ENCODE measurements around the gene SCG5.

GRCh38 chr15:32646291-32646690 lies 4.8 kb downstream of the SCG5 start:
- TF ChIP-seq CTCF (IDR thresholded peaks at IDR 0.05; ENCODE audit: low read length): no peak
- TF ChIP-seq EZH2 (IDR thresholded peaks at IDR 0.05; ENCODE audit: borderline replicate concordance, low read length): no peak

All from OCI-LY1 (cell line).